ENCODE data around the gene CD164.

DNA sequence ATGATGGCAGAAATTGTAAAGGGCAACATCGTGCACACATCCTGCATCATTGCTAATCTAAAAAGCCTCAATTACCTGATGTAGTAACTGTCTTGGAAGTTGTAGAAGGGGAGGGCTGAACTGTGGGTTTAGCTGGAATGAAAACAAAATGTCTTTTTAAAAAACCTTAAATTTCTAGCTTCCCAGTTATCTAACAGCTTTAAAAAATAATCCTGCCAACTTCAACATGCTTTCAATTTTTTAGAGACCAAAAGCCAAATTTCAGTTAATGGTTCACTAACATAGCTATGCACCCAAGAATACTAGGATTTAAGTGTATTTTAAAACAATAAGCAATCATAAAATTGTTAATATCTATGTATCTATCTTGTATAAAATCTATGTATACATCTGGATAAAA lies 11.9 kb downstream of the CD164 start:
- TF ChIP-seq MAFG (CRISPR knock-in tag; IDR thresholded peaks at IDR 0.05) = no peak
- no peak for TF ChIP-seq ZNF713 (CRISPR knock-in tag; IDR thresholded peaks at IDR 0.05)
- TF ChIP-seq, protein P1, sequence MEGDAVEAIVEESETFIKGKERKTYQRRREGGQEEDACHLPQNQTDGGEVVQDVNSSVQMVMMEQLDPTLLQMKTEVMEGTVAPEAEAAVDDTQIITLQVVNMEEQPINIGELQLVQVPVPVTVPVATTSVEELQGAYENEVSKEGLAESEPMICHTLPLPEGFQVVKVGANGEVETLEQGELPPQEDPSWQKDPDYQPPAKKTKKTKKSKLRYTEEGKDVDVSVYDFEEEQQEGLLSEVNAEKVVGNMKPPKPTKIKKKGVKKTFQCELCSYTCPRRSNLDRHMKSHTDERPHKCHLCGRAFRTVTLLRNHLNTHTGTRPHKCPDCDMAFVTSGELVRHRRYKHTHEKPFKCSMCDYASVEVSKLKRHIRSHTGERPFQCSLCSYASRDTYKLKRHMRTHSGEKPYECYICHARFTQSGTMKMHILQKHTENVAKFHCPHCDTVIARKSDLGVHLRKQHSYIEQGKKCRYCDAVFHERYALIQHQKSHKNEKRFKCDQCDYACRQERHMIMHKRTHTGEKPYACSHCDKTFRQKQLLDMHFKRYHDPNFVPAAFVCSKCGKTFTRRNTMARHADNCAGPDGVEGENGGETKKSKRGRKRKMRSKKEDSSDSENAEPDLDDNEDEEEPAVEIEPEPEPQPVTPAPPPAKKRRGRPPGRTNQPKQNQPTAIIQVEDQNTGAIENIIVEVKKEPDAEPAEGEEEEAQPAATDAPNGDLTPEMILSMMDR (CRISPR knock-in tag; IDR thresholded peaks at IDR 0.05) = no peak
- TF ChIP-seq HIVEP1 (CRISPR knock-in tag; IDR thresholded peaks at IDR 0.05) = no peak
- TF ChIP-seq, protein P2, sequence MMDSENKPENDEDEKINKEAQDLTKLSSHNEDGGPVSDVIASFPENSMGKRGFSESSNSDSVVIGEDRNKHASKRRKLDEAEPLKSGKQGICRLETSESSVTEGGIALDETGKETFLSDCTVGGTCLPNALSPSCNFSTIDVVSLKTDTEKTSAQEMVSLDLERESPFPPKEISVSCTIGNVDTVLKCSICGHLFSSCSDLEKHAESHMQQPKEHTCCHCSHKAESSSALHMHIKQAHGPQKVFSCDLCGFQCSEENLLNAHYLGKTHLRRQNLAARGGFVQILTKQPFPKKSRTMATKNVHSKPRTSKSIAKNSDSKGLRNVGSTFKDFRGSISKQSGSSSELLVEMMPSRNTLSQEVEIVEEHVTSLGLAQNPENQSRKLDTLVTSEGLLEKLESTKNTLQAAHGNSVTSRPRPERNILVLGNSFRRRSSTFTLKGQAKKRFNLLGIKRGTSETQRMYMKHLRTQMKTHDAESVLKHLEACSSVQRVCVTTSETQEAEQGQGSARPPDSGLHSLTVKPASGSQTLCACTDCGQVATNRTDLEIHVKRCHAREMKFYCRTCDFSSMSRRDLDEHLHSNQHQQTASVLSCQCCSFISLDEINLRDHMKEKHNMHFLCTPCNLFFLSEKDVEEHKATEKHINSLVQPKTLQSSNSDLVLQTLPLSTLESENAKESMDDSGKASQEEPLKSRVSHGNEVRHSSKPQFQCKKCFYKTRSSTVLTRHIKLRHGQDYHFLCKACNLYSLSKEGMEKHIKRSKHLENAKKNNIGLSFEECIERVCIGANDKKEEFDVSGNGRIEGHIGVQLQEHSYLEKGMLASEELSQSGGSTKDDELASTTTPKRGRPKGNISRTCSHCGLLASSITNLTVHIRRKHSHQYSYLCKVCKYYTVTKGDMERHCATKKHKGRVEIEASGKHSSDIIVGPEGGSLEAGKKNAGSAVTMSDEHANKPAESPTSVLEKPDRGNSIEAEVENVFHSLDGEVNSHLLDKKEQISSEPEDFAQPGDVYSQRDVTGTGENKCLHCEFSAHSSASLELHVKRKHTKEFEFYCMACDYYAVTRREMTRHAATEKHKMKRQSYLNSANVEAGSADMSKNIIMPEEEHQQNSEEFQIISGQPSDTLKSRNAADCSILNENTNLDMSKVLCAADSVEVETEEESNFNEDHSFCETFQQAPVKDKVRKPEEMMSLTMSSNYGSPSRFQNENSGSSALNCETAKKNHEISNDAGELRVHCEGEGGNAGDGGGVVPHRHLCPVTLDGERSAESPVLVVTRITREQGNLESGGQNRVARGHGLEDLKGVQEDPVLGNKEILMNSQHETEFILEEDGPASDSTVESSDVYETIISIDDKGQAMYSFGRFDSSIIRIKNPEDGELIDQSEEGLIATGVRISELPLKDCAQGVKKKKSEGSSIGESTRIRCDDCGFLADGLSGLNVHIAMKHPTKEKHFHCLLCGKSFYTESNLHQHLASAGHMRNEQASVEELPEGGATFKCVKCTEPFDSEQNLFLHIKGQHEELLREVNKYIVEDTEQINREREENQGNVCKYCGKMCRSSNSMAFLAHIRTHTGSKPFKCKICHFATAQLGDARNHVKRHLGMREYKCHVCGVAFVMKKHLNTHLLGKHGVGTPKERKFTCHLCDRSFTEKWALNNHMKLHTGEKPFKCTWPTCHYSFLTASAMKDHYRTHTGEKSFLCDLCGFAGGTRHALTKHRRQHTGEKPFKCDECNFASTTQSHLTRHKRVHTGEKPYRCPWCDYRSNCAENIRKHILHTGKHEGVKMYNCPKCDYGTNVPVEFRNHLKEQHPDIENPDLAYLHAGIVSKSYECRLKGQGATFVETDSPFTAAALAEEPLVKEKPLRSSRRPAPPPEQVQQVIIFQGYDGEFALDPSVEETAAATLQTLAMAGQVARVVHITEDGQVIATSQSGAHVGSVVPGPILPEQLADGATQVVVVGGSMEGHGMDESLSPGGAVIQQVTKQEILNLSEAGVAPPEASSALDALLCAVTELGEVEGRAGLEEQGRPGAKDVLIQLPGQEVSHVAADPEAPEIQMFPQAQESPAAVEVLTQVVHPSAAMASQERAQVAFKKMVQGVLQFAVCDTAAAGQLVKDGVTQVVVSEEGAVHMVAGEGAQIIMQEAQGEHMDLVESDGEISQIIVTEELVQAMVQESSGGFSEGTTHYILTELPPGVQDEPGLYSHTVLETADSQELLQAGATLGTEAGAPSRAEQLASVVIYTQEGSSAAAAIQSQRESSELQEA (CRISPR knock-in tag; IDR thresholded peaks at IDR 0.05; ENCODE audit: not compliant biosample characterization) = no peak
- TF ChIP-seq, protein P3, sequence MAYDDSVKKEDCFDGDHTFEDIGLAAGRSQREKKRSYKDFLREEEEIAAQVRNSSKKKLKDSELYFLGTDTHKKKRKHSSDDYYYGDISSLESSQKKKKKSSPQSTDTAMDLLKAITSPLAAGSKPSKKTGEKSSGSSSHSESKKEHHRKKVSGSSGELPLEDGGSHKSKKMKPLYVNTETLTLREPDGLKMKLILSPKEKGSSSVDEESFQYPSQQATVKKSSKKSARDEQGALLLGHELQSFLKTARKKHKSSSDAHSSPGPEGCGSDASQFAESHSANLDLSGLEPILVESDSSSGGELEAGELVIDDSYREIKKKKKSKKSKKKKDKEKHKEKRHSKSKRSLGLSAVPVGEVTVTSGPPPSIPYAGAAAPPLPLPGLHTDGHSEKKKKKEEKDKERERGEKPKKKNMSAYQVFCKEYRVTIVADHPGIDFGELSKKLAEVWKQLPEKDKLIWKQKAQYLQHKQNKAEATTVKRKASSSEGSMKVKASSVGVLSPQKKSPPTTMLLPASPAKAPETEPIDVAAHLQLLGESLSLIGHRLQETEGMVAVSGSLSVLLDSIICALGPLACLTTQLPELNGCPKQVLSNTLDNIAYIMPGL (CRISPR knock-in tag; IDR thresholded peaks at IDR 0.05; ENCODE audit: borderline replicate concordance in 1 of 2, low read depth in 1 of 2) = no peak

Measured in HepG2 (cell line).